Placental pericyte (primary cell): ENCODE data around the gene RUFY3. TPM values are rescaled to one million over a fixed set of nuclear protein-coding genes. Genes with fewer than 3 reads are reported as not detected.

Experiments
- small RNA-seq: library from RNA; depleted of rRNA; stranded (forward); fragments of <200 nt; gene quantifications from one replicate; pipeline ENCODE3, GENCODE V24; 2012; ENCODE audit warnings: low replicate concordance
- total RNA-seq: library from RNA; depleted of rRNA; stranded (reverse); fragments of >200 nt; gene quantifications from 2 replicates; pipeline ENCODE4 v1.2.3, GENCODE V29; 2012

The RUFY3 gene, protein sequence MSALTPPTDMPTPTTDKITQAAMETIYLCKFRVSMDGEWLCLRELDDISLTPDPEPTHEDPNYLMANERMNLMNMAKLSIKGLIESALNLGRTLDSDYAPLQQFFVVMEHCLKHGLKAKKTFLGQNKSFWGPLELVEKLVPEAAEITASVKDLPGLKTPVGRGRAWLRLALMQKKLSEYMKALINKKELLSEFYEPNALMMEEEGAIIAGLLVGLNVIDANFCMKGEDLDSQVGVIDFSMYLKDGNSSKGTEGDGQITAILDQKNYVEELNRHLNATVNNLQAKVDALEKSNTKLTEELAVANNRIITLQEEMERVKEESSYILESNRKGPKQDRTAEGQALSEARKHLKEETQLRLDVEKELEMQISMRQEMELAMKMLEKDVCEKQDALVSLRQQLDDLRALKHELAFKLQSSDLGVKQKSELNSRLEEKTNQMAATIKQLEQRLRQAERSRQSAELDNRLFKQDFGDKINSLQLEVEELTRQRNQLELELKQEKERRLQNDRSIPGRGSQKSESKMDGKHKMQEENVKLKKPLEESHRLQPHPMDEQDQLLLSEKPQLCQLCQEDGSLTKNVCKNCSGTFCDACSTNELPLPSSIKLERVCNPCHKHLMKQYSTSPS
- 37.5 and 50.8 TPM in 2 replicates for total RNA-seq

DNA sequence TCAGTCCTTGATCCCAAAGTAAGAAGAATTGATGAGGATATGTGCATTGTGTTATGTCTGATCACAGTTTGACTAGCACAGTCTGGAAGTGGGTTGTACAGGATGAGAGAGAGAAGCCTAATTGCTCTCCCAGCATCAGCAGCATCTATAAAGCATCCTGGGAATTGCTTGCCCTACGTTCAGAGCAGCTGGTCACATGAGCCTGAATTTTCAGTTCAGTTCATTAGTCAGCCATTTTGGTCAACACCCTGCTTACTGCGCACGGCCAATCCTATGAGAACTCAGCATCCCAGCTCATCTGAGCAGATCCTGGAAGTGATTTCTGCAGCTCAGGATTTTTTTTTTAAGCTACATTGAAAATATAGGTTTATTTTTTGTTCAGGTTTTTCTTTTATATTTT lies at the start of gene RUFY3:
RUFY3 (plus strand) TSS at position 218 of the 400 bp plus-strand sequence. CDS start 610 bp downstream, outside the sequence.

DNA sequence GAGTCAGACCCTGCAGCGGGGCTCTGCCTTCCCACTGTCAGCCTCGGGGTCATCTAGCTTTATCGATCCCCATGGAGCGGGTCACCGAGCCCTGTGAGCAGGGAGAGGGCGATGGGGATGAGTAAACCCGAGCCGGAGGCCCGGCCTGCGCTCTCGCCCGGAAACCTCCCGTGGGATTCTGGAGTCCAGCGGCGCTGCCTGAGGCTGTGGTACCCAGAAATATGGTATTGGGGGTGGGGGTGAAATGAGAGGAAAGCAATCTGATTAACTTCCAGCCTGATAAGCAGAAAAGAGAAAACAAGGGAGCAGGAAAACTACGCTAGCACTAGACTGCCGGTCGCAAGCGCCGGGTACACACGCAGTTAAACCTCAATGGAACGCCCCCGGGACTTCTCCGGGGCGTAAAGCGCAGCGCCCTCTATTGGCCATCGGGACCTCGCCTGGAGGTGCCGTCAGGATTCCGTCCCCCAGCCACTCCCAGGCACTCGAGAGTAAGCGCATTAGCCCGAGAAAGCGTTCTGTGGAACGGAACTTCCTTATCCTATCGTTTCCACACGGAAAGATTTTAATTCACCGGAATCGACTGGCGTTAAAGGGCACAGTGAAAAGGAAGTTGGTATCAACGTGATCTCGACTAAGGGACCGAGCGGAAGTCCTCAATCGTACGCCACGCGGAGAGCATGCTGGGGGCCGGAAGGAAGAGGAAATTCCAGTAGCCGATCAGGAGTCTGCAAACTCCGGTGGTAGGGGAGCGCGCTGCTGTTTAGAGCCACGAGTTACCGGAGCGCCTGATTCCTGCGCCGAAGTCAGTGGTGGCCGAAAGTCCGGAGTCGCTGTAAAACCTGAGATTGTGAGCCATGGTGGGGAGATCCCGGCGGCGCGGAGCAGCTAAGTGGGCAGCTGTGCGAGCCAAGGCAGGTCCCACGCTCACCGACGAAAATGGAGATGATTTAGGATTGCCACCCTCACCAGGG lies 33.7 kb upstream of the RUFY3 start, which contains the start of gene UTP3:
UTP3 (plus strand) TSS at position 712 of the 974 bp plus-strand sequence; CDS start at position 858, 146 bp downstream.

DNA sequence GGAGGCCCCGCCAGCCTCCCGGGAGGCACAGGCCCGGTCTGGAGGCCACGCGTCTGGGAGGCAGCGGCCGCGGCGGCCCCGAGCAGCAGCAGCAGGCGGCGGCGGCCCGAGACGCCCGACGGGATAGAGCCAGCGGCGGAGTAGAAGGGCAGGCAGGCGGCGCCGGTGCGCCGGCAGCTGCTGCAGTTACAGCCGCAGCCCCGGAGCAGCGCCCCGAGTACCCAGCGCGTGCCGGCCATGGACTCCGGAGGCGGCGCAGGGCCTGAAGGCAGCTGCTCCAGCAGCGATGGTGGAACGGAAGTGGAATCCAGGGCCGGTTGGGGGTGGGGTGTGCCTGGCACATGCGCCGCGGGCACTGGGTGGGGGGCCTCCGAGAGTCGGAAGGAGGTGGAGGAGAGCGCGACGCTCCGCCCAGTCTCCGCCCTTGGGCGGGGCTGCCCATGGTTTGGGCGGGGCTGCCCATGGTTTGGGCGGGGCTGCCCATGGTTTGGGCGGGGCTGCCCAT lies 117.9 kb downstream of the RUFY3 start, which contains the start of gene GRSF1:
GRSF1 (minus strand) TSS at position 302 of the 505 bp plus-strand sequence; CDS start at position 239, 63 bp downstream.

Small RNAs within 50 kb of the gene (small RNA-seq; reads per million reads assigned to genes)
- not detected for gene RF00026
- not detected for gene RNU6-520P
- gene RNU6-784P: 0.94 reads per million, percentile 42 among the genes with 10 or more reads in this experiment
- gene RNU6-891P: not detected

Other genes with a start within 250 kb of the RUFY3 start
- gene MUC7, start 249.8 kb upstream of the RUFY3 start, total RNA-seq: not detected in 2 replicates
- gene AMTN, start 203.4 kb upstream of the RUFY3 start, total RNA-seq: 0.43 TPM in 1 of 2 replicates, not detected in the other
- gene AMBN, start 129.7 kb upstream of the RUFY3 start, total RNA-seq: not detected in 2 replicates
- 0.14 TPM in 1 of 2 replicates, not detected in the other for gene ENAM, start 93.2 kb upstream of the RUFY3 start, total RNA-seq
- 2.6 TPM in 1 of 2 replicates, not detected in the other for gene JCHAIN, start 55.5 kb upstream of the RUFY3 start, total RNA-seq
- 17.5 and 26.0 TPM in 2 replicates for gene UTP3, start 33.4 kb upstream of the RUFY3 start, total RNA-seq
- 93.0 and 96.9 TPM in 2 replicates for gene GRSF1, start 117.9 kb downstream of the RUFY3 start, total RNA-seq
- gene MOB1B, start 180.4 kb downstream of the RUFY3 start, total RNA-seq: 7.2 and 16.6 TPM in 2 replicates